ENCODE results near the gene RSPH6A.

GRCh38 chr19:45860359-45861259, 45.5 kb upstream of the RSPH6A start:
- TF ChIP-seq USF1 (IDR thresholded peaks at IDR 0.05) (no peak), RAD21 (IDR thresholded peaks at IDR 0.05; ENCODE audit: low read depth) (no peak)

Measured in Ishikawa (cell line).